Muscle layer of colon (tissue), 2 donors: ENCODE results near the gene RAPGEF5.
"Not testable (repeated sequence)": the region's sequence is repeated elsewhere in the genome, so short reads cannot be mapped to it uniquely, and the experiment has no call there.

Experiments
- H3K27ac ChIP-seq: one replicate; pipeline ENCODE4 v1.7.0; 2013; ENCODE audit warnings: low read depth, mild to moderate bottlenecking, low read length, moderate library complexity
- H3K27me3 ChIP-seq, 2 donors: one replicate each; pipeline ENCODE4 v1.7.0; 2013; ENCODE audit warnings: low read length in 2 of 2, mild to moderate bottlenecking in 2 of 2; ENCODE audit not compliant: insufficient read depth in 2 of 2, control insufficient read depth in 1 of 2
- H3K36me3 ChIP-seq: one replicate; pipeline ENCODE4 v1.7.0; 2013; ENCODE audit warnings: mild to moderate bottlenecking, low read length; ENCODE audit not compliant: insufficient read depth
- H3K4me1 ChIP-seq: one replicate; pipeline ENCODE4 v1.7.0; 2013; ENCODE audit warnings: mild to moderate bottlenecking, low read length; ENCODE audit not compliant: insufficient read depth
- H3K4me3 ChIP-seq, 2 donors: one replicate each; pipeline ENCODE4 v1.7.0; 2013; ENCODE audit warnings: low read length in 2 of 2, low read depth in 1 of 2, mild to moderate bottlenecking in 1 of 2, moderate library complexity in 1 of 2
- H3K9ac ChIP-seq: one replicate; pipeline ENCODE4 v1.7.0; 2013; ENCODE audit warnings: low read length
- H3K9me3 ChIP-seq: one replicate; pipeline ENCODE4 v1.7.0; 2013; ENCODE audit warnings: mild to moderate bottlenecking, low read length
- donor health status: abdominal sarcoma.
- donor health status: Adenocarcinoma of cecum.

The RAPGEF5 gene

GRCh38 chr7:22082886-22083703 is 273.9 kb downstream of the RAPGEF5 start:
- peak overlapping the region; percentile 73 for H3K27ac ChIP-seq

GRCh38 chr7:22082553-22082885 is 274.4 kb downstream of the RAPGEF5 start:
- H3K27me3 ChIP-seq: no peaks in the 10 kb centered on the region
- H3K4me1 ChIP-seq: no peaks in the 10 kb centered on the region
- no peak overlapping the region for H3K9ac ChIP-seq
- H3K27ac ChIP-seq: peak overlapping the region; percentile 73
- H3K9me3 ChIP-seq: no peaks in the 10 kb centered on the region
- H3K4me3 ChIP-seq: peak overlapping the region; percentile 64 to 83
- no peaks in the 10 kb centered on the region for H3K36me3 ChIP-seq

More at GRCh38 chr7:22082886-22083703, 273.9 kb downstream of the RAPGEF5 start:
- no peaks in the 10 kb centered on the region for H3K27me3 ChIP-seq
- H3K4me3 ChIP-seq: peak overlapping the region; percentile 64 to 83
- H3K4me1 ChIP-seq: no peaks in the 10 kb centered on the region
- H3K36me3 ChIP-seq: no peaks in the 10 kb centered on the region
- peak overlapping the region; percentile 72 for H3K9ac ChIP-seq
- no peaks in the 10 kb centered on the region for H3K9me3 ChIP-seq

GRCh38 chr7:22080219-22080618 is 276.7 kb downstream of the RAPGEF5 start:
- H3K27ac ChIP-seq, H3K36me3 ChIP-seq, H3K4me3 ChIP-seq, H3K27me3 ChIP-seq, H3K4me1 ChIP-seq, H3K9me3 ChIP-seq, H3K9ac ChIP-seq: not testable (repeated sequence)

GRCh38 chr7:22078872-22079271 is 278.1 kb downstream of the RAPGEF5 start:
- not testable (repeated sequence) for H3K9ac ChIP-seq, H3K36me3 ChIP-seq, H3K4me3 ChIP-seq, H3K9me3 ChIP-seq, H3K27me3 ChIP-seq, H3K27ac ChIP-seq
- H3K4me1 ChIP-seq: peaks cover 13% of the 10 kb centered on the region

GRCh38 chr7:22075561-22075960 is 281.4 kb downstream of the RAPGEF5 start:
- Histone ChIP-seq H3K27ac (no peak overlapping the region), H3K9me3 (no peaks in the 10 kb centered on the region), H3K9ac (no peak overlapping the region), H3K27me3 (no peaks in the 10 kb centered on the region), H3K36me3 (no peaks in the 10 kb centered on the region), H3K4me1 (peaks cover 13% of the 10 kb centered on the region), H3K4me3 (no peak overlapping the region)

GRCh38 chr7:22074897-22075296 is 282.1 kb downstream of the RAPGEF5 start:
- Histone ChIP-seq H3K36me3 (no peaks in the 10 kb centered on the region), H3K9ac (no peak overlapping the region), H3K27me3 (no peaks in the 10 kb centered on the region), H3K4me1 (peaks cover 13% of the 10 kb centered on the region), H3K27ac (no peak overlapping the region), H3K9me3 (no peaks in the 10 kb centered on the region), H3K4me3 (no peak overlapping the region)
